NCI-H82 treated with DMSO at 0.1 percent for 48 hours (cell line): ENCODE measurements around the gene EML2.
"Not testable (repeated sequence)": the region's sequence is repeated elsewhere in the genome, so short reads cannot be mapped to it uniquely, and the experiment has no call there.

Source experiments
- DNase-seq: peaks from one replicate; lab custom pipeline; 2025; ENCODE audit not compliant: unreplicated experiment; lab: John Stamatoyannopoulos, UW

Gene EML2

DNA sequence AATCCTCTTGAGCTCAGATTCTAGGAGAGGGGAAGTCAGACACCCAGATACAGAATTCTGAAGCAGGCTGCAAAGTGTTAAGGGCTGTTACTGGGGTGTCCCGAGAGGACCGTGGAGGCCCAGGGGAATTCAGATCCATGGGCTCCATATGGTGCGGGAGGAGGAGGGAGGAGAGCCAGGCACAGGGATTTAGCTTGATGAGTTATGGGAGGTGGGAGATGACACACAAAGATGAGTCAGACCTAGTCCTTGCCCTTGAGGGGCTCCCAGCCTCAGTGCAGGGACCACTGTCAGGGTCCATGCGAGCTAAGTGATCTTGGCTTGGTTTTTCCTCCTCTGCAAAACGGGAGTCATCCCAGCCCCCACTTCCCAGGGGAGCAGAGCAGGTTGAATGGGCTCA lies 14.4 kb upstream of the EML2 start:
- DNase-seq, result peak; percentile 99

DNA sequence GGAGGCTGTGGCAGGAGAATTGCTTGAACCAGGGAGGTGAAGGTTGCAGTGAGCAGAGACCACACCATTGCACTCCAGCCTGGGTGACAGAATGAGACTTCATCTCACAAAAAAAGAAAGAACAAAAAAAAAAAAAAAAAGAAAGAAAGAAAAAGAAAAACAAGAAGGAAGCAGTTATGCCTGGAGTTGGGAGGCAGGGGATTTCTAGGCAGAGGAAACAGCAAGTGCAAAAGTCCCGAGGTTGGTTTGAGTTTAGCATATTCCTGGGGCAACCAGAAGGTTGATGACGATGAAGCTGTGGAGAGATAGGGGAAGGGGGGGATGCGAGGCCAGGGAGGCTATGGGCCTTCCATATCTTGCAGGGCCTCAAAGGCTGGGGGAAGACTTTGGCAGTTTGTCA lies 11.5 kb upstream of the EML2 start:
- no peak for DNase-seq

DNA sequence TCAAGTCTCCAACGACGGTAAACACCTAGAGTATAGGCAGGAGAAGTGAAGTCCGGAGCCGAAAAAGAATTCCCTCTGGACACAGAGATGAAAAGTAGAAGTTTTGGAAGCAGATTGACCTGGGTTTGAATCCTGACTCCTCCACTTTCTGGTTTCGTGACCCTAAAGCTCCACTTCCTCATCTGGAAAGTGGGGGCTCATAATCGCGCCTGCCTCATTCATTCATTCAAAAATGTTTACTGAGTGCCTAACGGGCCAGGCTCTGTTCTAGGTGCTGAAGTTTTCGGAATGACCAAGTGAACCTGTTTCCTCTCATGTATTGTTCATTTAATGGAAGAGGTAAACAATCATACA lies 7.1 kb upstream of the EML2 start:
- no peak for DNase-seq

DNA sequence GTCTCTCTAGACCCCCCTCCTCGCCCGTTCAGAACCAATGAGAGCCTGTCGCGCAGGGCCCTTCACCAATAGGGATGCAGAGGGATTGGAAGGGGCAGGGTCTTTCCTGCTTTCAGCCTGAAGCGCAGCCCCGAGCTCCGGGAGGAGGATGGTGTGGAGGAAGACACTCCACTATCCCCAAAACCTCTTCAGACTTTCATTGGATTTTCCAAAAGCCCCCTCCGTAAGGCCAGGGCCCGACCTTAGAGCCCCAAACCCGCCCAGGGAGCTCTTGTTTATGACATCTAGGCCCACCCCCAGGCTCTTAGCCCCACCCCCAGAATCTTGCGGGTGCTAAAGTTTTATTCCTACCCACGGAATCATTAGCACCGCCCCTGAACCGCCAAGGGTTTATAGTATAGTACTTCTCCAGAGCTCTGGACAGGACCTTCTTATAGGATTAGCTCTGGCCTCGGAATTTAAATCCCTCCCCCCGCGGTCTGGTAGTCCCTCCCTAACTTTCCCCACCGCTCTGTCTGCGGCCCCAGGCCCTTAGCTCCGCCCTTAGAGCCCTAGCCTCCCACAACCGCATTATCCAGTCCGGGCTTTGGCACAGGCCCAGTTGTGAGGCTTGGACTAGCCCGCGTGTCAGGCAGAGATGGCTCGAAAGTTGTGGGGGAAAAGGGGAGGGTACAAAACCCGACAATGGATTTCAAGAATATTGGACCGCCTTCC lies 6.6 kb upstream of the EML2 start:
- peak; percentile 99 for DNase-seq

DNA sequence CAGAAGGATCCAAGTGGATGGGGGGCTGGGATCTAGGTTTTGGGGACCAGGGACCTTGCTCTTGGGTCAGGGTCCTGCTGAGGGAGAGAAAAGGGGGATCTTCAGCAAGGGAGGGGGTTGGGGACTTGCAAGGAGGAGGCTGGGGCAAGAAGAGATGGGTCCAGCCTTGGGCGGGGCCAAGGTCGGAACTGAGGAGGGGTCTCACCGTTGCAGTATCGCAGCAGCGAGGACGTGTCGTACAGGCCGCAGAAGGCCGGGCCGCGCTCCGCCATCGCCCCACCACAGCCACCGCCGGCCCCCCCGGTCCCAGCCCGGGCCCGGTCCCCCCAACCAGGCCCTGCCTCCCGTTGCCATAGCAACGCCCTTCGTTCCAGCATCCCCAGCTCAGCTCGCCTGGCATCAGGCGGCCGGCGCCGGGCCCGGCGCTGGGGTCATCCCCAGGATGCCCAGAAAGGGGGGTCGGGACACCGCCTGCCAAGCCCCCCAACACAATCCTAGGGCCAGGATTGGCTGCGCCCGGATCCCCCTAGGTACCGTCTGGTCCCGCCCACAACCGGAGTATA lies 6.0 kb upstream of the EML2 start:
- DNase-seq, result no peak

DNA sequence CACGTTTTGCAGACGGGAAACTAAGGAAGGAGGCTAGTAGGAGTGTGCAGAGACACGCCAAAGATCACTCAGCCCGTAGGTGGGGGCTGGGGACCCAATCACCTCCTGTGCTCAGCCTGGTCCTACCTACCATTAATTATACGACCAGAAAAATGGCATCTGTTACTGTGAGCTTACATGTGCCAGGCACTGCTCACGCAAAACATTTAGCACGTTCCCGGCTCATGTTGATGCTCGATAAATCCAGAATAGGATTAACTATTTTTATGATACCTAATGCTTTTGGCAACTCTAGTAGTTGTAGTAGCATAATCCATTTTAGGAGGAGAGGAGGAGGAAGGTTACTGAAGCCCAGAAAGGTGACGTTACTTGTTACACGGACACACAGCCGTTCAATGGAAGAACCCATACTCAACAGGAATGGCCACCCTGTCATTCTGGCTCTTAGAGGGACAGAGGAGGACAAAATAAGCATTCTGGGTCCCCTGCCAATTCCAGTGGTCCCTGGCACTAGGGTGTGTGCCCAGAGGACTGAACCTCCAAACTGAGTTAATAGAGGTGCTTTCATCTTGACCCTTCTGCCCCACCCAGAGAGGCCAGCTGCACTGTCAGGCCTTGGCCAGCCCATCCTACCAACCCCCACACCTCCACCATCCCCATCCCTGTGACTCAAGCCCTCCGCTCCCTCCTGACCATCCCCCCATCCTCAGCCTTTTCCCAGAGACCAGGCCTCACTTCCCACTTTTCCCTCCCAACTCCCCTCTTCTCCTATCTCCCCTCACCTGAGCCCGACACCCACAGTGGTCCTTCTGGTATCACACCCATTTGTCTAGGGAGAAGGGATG lies 5.0 kb upstream of the EML2 start:
- peak; percentile 68 for DNase-seq

DNA sequence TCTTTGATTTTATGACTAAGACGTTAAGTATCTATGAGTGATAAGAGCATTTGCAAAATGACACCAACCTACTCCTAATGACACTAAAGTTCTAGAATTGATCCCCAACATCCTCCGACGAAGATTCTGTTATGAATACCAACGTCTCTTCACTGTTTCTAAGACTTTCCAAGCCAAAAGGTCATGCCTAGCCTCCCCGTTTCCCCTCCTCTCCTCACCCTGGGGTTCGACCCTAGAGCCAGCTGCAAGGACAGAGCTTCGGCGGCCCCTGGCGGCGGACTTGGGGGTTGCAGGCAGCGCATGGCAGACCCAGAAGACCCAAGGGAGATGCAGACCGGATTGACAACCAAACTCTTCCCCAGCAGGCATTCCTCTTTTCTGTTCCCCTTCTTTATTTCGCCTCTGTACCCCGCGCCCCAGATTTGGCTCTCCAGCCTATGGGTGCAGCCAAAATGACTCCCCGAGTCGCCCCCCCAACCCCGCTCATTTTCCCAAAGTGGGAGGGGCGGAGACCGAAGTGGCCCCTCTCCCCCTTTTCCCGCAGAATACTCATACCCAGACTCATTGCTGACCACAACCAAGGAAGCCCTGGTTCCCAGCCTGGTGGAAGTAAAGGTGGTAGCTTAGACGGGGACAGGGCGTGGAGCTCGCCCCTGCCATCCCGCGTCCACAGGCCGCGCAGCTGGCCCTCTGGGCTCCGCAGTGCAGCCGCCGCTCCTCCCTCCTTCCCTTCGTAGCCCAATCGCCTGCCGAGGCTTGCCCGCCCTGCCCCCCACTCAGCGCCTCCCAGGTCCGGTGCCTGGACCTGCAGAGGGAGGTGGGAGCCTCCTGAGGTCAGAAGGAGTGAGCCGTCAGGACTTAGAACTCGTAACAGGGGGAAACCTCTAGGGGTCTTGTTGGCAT lies 4.1 kb upstream of the EML2 start:
- DNase-seq, result peak; percentile 80

DNA sequence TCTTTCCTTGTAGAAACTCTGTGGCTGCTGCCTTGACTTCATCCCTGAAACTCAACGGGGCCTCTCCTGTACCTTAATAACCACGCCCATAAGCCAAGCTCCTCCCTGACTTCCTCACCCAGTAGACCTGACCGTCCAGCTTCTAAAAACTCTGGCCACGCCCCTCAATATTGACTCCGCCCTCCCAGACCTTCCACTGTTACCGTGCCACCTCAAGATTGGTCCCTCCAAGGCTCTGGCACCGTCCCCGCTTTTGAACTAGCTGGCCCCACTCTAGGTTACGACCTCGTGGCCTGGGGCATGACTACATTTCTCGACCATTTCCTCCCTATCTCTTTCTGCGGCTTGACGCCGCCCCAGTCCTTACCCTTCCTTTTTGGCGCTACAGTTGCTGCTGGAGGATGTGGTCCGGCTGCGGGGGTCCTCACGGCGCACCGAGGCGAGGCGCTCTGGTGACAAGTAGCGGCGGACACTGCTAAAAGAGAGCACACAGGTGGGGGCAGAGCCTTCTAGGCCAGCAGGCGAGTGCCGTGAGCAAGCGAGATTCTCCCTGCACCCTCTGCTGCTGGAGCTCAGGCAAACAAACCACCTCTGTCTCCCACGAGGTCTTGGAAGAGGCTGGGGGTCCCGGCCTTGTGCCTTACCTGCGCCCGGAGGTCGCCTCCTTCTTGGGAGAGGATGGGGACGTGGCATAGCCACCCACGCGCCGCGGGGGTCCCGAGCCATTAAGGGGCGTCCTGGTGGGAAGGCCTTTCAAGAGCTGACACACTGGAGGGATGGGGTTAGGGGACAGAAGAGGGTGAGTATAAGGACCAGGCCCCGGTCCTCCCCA lies 2.3 kb upstream of the EML2 start:
- peak; percentile 21 for DNase-seq

DNA sequence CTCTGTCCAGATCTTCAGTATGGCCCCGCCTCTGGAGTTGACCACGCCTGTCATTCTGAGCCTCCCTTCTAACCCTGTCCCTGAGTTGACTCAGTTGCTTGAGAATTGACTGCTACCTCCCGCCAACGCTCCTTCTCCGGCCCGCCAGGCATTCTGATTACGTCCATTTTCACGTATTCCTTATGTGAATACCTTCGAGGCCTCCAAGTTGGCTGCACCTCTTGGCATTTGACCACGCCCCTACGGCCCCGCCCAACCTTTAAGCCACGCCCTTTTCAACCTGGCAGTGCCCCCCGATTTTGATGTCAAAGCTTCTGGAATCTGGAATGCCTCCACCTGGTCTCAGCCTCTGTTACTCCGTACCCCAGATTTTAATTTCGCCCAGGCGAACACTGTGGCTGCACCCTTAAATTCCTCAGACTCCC lies 1.7 kb upstream of the EML2 start:
- DNase-seq, result no peak

DNA sequence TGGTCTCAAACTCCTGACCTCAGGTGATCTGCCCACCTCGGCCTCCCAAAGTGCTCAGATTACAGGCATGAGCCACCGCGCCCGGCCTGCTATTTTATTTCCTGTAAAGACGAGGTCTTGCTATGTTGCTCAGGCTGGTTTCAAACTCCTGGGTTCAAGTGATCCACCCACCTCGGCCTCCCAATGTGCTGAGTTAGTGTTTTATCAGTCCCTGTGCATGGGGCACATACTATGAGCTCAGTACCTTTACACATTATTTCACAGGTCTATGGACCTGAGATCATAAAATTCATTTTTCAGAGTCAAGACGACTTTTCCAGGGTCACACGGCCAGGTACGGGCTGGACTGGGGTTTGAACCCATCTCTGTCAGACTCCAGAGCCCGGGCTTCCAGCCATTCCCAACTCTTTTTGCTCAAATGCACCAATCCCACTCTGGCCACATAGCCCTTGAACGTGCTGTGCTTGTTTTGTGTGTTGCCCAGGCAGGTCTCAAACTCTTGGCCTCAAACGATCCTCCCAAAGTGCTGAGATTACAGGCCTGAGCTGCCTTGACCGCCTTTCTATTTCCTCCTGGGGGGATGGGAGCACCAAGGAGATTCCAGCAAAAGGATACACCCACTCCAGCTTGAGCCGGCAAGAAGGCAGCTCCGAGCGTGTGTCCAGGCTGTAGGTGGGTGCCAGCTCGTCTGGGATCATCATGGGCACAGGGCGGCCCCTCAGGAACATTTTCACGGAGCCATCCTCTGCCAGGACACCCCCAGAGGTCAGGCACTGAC lies 1.1 kb downstream of the EML2 start:
- DNase-seq, result peak; percentile 46

DNA sequence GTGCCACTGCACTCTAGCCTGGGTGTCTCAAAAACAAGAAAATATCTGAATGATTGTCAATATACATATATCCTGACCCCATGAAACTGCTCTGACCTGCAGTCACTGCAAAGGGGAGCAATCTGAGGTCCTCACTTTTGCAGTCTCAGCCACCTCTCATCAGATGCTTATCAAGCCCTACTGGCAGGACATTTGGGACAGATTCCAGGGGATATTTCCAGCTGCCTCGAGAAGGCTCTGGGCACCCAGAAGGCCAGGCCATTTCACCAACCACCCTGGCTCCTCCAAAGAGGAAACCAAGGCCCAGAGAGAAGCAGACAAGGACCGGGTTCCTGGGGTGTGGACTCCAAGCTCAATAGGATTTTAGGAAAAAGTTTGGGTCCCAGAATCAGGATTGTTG lies 2.3 kb downstream of the EML2 start:
- DNase-seq, result no peak

DNA sequence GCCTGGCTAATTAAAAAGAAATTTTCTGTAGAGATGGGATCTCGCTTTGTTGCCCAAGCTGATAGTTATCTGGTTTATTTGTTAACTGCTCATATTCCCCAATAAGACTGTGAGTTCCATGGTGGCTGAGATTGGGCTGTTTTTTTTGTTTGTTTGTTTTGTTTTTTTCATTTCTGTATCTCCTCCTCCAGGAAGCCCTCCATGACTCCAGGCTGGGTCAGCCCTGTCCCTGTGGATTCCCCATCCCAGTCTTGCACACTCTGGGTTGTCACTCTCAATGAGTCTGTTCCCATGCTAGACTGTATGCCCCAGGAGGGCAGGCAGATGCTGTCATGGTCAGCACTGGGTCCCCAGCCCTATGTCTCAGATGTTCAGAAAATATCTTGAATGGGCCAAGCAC lies 2.9 kb downstream of the EML2 start:
- no peak for DNase-seq

DNA sequence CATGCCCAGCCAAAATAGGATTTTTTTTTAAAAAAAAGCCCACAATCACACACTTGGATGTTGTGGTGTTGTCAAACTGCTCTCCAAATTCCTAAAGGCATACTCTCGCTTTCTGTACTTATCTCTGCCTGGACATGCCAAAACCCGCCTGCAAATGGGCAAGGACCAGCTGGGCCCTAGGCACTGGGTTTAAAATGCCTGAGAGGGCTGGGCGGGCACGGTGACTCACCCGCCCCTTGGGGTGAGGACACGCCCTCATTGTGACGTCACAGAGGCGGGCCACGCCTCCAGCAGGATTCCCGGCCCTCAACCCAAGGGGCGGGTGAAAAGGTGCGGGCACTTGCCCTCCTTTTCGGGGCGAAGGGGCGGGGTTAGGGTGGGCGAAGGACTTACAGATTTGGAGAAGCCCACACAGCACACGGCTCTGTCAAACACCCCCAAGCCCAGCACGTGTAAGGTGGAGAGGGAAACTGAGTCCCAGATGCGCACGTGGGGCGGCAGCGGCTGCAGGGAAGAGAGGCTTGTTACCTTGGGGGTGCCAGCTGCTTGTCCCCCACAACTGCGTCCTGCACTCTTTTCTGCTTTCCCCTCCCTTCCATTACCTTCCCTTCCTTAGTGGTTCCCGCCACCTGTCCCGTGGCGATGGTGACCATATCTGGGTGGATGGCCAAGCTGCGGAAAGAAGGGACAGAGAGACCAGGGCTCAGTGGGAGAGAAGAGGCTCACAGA lies 6.6 kb downstream of the EML2 start:
- DNase-seq, result peak; percentile 15

DNA sequence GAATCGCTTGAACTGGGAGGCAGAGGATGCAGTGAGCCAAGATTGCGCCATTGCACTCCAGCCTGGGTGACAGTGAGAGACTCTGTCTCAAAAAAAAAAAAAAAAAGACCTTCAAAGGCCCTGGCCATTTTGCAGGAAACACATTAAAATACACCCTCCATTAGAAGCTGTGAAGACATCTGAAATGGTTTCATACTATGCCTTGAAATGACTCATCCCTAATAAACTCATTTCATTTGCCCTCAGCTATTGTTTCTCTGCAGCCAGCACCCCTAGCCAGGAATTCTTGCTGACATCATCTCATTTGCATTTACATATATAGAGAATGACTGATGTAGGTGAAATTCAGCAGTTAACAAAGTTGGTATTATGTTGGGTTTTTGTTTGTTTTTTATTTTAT lies 8.7 kb downstream of the EML2 start:
- DNase-seq, result no peak

DNA sequence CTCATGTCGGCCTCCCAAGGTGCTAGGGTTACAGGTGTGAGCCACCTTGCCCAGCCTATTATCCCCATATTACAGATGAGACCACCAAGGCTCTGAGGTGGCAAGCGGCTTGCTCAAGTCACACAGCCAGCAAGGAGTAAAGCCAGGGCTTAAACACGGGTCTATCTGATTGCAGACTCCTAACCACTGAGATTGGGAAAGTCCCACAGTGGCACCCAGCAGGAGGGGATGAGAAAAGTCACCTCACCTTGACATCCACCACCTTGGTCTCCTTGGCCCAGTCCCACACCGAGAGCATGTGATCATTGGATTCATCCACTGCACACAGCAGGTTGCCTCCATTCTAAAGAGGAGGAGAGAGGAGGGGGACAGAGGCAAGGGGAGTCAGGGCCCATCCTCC lies 9.5 kb downstream of the EML2 start:
- no peak for DNase-seq

DNA sequence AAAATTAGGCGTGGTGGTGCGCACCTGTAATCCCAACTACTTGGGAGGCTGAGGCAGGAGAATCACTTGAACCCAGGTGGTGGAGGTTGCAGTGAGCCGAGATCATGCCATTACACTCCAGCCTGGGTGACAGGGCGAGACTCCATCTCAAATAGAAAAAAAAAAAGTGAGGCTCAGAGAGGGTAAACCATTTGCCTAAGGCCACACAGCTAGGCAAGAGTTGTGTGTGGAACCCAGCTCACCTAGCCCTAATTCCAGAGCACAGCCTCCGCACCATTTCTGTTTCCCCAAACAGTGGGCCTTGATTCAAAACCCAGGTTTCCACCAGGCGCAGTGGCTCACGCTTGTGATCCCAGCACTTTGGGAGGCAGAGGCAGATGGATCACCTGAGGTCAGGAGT lies 11.0 kb downstream of the EML2 start:
- DNase-seq, result not testable (repeated sequence)

DNA sequence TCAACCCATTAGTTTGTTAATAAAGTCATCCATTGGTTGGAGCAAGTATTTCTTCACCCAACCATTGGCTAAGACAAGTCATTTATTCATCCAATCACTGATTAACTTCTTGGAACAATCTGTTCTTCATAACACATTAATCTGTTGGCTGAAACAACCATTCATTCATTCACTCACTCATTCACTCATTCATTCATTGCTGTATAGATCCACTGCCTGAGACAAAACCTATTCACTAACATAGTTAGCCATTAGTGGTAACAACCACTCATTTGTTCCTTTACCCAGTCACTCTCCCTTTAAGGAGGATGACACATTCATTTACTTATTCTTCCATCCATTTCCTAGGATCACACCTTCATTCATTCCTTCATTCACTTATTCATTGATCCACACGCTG lies 15.2 kb downstream of the EML2 start:
- no peak for DNase-seq

DNA sequence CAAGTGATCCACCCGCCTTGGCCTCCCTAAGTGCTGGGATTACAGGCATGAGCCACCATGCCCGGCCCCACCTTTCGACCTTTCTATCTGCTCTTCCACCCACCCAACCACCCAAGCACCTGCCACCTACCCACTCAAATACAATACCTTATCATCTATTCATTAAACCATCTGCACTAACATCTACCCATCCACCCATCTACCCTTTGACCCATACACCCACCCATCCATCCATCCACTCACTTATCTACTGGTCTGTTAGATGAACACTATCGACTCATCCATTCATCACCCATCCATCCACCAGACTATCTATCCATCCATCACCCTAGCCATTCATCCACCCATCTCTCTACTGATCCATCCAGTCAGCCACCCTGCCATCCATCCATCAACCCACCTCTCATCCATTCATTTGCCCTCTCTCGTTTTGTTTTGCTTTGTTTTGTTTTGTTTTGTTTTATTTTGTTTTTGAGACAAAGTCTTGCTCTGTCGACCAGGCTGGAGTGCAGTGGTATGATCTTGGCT lies 17.2 kb downstream of the EML2 start:
- DNase-seq, result no peak

DNA sequence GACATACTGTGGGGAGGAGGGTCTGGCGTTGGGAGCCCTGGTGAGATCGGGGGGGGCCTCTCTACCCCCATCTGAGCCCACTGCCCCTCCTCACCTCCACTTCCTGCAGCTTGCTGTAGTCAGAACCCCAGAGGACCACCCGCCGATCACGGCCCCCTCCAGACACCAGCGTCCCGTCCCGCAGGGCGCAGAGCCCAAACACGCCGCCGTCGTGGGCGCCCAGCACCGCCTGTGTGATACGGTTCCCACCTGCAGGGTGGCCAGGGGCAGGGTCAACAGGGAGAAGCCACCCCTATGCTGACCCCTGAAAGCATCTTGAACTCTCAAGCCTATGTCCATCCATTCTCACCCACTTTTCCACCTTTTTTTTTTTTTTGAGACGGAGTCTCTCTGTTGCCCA lies 17.8 kb downstream of the EML2 start:
- DNase-seq, result no peak
